ENCODE results near the gene STAG1. TPM values are rescaled to one million over a fixed set of nuclear protein-coding genes. Genes with fewer than 3 reads are reported as not detected.
"Not testable (repeated sequence)": the region's sequence is repeated elsewhere in the genome, so short reads cannot be mapped to it uniquely, and the experiment has no call there.

The STAG1 gene
- total RNA-seq, 6 experiments from 2014 or later, result 8.2 to 18.5 (median 12.7) TPM

GRCh38 chr3:136612512-136612911 lies 139.7 kb downstream of the STAG1 start:
- Histone ChIP-seq H3K9me3 (no peaks in the 10 kb centered on the region), H3K27me3 (no peaks in the 10 kb centered on the region), H3K36me3 (no peaks in the 10 kb centered on the region), H3K4me3 (no peak overlapping the region), H3K27ac (no peak overlapping the region), H3K4me1 (no peaks in the 10 kb centered on the region)
- intact Hi-C loops (cut with DNase I), result no loop called here
- WGBS (ENCODE audit: insufficient coverage, low coverage, low lambda C conversion rate, missing lambda C conversion rate), result 95% methylated on average over 2 of the region's 2 CpGs
- no peak for TF ChIP-seq CTCF (IDR thresholded peaks at IDR 0.05)
- no peak for TF ChIP-seq POLR2A (IDR thresholded peaks at IDR 0.05)
- no peak for DNase-seq
- ATAC-seq, result no peak

- ATAC-seq, result no peak
- Histone ChIP-seq H3K4me3 (no peak overlapping the region), H3K4me1 (no peaks in the 10 kb centered on the region), H3K27ac (no peak overlapping the region), H3K27me3 (no peaks in the 10 kb centered on the region), H3K9me3 (no peaks in the 10 kb centered on the region), H3K36me3 (peaks cover 0 to 5% (median under 1%) of the 10 kb centered on the region in 4 donors)
- DNase-seq, result no peak
- no peak for TF ChIP-seq CTCF (IDR thresholded peaks at IDR 0.05)
- TF ChIP-seq POLR2A (IDR thresholded peaks at IDR 0.05), result no peak
- intact Hi-C loops (cut with DNase I), result no loop called here
- WGBS (ENCODE audit: insufficient coverage, low coverage, low lambda C conversion rate, missing lambda C conversion rate), result 80% methylated on average over 1 of the region's 2 CpGs
Measured at GRCh38 chr3:136606990-136607389, 145.2 kb downstream of the STAG1 start.

- H3K27ac ChIP-seq; H3K36me3 ChIP-seq; H3K9me3 ChIP-seq; intact Hi-C loops (cut with DNase I); ATAC-seq; DNase-seq; H3K4me3 ChIP-seq; H3K4me1 ChIP-seq; H3K27me3 ChIP-seq: not testable (repeated sequence)
- 97% methylated on average over 6 of the region's 7 CpGs for WGBS (ENCODE audit: insufficient coverage, low coverage, low lambda C conversion rate, missing lambda C conversion rate)
Measured at GRCh38 chr3:136606216-136606615, 146.0 kb downstream of the STAG1 start.

GRCh38 chr3:136604961-136605360 lies 147.2 kb downstream of the STAG1 start:
- ATAC-seq (no peak), DNase-seq (no peak)
- Histone ChIP-seq H3K4me3 (no peak overlapping the region), H3K4me1 (no peaks in the 10 kb centered on the region), H3K27ac (no peak overlapping the region), H3K36me3 (peaks cover 0 to 9% (median under 1%) of the 10 kb centered on the region in 4 donors), H3K27me3 (no peaks in the 10 kb centered on the region), H3K9me3 (no peaks in the 10 kb centered on the region)
- WGBS (ENCODE audit: insufficient coverage, low coverage, low lambda C conversion rate, missing lambda C conversion rate), result 67% methylated on average over 1 of the region's 1 CpG
- TF ChIP-seq CTCF (IDR thresholded peaks at IDR 0.05), result no peak
- no peak for TF ChIP-seq POLR2A (IDR thresholded peaks at IDR 0.05)
- intact Hi-C loops (cut with DNase I), result no loop called here

- TF ChIP-seq CTCF (IDR thresholded peaks at IDR 0.05) (no peak), POLR2A (IDR thresholded peaks at IDR 0.05) (no peak)
- H3K27me3 ChIP-seq, result no peaks in the 10 kb centered on the region
- ATAC-seq (no peak), DNase-seq (no peak)
- 94% methylated on average over 2 of the region's 2 CpGs for WGBS (ENCODE audit: insufficient coverage, low coverage, low lambda C conversion rate, missing lambda C conversion rate)
- H3K4me1 ChIP-seq, result no peaks in the 10 kb centered on the region
- no peaks in the 10 kb centered on the region for H3K9me3 ChIP-seq
- peaks cover 0 to 9% (median under 1%) of the 10 kb centered on the region in 4 donors for H3K36me3 ChIP-seq
- H3K27ac ChIP-seq, result no peak overlapping the region
- no peak overlapping the region for H3K4me3 ChIP-seq
- intact Hi-C loops (cut with DNase I), result no loop called here
Measured at GRCh38 chr3:136602818-136603217, 149.4 kb downstream of the STAG1 start.
